ENCODE measurements around the gene ARPP21.

Gene ARPP21

DNA sequence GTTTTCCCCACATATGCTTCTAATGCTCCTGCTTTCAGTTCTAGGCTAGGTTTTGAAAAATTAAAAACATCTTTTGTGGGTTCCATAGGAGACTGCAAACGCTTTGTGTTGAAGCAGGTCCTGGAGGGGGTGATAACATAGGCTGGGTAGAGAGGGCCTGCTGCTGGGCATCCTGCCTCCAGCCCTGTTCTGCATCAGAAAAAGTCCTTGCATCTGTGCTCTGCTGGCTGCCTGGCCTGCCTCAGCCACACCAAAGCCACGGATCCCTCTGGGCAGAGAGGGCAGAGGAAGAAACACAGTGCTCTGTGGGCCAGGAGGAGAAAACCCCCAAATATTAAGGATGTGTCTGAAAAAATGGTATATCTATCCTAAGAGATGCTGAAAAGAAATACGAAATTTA, 3.9 kb upstream of the ARPP21 start:
- TF ChIP-seq, protein P1, sequence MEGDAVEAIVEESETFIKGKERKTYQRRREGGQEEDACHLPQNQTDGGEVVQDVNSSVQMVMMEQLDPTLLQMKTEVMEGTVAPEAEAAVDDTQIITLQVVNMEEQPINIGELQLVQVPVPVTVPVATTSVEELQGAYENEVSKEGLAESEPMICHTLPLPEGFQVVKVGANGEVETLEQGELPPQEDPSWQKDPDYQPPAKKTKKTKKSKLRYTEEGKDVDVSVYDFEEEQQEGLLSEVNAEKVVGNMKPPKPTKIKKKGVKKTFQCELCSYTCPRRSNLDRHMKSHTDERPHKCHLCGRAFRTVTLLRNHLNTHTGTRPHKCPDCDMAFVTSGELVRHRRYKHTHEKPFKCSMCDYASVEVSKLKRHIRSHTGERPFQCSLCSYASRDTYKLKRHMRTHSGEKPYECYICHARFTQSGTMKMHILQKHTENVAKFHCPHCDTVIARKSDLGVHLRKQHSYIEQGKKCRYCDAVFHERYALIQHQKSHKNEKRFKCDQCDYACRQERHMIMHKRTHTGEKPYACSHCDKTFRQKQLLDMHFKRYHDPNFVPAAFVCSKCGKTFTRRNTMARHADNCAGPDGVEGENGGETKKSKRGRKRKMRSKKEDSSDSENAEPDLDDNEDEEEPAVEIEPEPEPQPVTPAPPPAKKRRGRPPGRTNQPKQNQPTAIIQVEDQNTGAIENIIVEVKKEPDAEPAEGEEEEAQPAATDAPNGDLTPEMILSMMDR (conservative IDR thresholded peaks at IDR 0.05; ENCODE audit: low read depth, low read length), result no peak
- H3K4me3 ChIP-seq (ENCODE audit: low read length), result no peak overlapping the region
- DNase-seq (ENCODE audit: low read depth), result no peak

DNA sequence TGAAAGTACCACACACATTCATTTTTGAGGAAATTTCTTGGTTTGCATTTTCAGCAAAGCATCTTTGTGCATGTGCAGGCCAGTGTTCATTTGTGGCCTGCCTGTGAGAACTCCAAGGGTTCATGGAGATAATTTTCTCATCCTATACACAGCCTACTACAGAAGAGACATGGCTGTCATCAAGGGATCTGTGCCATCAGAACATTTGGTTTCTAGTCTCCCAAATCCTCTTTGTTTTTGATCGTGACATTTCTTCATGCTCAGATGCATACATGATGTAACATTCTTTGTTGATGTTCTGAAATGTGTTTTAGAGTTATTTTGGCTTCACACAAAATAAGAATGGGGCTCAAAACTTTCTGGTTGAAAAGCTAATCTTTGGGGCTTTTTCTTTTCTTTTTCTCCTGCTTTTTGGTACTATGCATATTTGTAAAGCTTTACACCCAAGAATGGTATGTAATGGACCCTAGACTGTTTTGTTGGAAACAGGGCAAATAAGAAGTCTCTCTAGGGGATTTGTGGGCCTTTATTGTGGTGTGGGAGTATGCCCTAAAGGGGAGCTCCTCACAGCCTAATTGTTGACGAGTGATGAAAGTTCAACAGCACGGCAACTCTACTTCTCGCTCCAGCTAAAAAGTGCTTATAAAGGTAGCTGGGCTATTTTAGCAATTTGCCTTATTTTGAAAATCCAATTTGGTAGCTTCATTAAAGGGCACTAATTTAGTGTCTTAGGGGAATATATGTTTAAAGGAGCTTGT, 3.2 kb upstream of the ARPP21 start:
- no peak overlapping the region for H3K4me3 ChIP-seq (ENCODE audit: low read length)
- TF ChIP-seq, protein P1 (conservative IDR thresholded peaks at IDR 0.05; ENCODE audit: low read depth, low read length), result no peak
- no peak for DNase-seq (ENCODE audit: low read depth)

DNA sequence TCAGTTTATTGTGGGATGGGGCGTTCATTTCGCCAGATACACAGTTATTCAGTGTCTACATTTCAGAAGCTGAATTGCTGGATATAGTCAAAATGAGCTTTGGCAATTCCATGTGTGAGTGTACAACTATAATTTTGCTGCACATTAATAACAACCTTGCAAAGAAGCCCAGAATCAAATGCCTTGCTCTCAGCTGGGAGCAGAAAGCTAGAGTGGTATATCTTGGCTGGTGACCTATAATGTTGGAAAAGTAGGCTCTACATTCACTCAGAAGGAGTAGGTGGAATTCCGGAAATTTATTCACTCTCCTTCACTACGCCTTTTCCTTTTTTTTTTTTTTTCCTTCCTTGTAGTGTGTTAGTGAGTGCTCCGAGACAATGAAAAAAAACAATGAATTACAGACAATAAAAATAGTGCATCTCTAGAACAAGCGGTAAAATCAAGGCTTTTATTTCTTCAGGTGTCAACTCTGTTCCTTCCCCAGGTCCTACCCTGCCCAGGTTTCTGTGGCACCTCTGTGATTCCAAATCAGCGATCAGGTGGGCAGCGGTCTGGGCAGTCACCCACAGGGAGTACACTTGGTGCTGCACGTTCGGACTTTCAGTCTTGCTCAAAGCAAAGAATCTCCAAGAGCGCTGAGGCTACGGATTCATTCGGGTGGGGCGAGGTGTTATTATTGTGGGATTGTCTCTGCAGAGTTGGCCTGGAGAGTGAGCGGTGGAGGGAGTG, 910 bp upstream of the ARPP21 start:
- no peak overlapping the region for H3K4me3 ChIP-seq (ENCODE audit: low read length)

DNA sequence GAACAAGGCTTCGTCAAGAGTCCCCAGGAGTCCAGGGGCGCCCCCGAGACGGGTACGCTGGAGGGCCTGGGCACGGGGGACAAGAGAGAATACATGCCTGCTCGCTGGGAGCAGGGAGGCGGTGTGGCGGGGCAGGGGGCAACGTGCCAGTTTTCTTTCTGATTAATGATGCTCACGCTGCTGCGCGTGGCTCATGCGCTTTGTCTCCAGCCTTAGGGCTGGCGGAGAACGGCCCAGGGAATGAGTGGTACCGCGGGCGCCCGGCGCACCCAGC, 408 bp upstream of the ARPP21 start:
- no peak for DNase-seq (ENCODE audit: low read depth)
- TF ChIP-seq, protein P1 (conservative IDR thresholded peaks at IDR 0.05; ENCODE audit: low read depth, low read length), result no peak
- peak overlapping the region; percentile 31 for H3K4me3 ChIP-seq (ENCODE audit: low read length)

More for the DNA sequence above, 910 bp upstream of the ARPP21 start:
- TF ChIP-seq, protein P1 (conservative IDR thresholded peaks at IDR 0.05; ENCODE audit: low read depth, low read length), result no peak
- no peak for DNase-seq (ENCODE audit: low read depth)

DNA sequence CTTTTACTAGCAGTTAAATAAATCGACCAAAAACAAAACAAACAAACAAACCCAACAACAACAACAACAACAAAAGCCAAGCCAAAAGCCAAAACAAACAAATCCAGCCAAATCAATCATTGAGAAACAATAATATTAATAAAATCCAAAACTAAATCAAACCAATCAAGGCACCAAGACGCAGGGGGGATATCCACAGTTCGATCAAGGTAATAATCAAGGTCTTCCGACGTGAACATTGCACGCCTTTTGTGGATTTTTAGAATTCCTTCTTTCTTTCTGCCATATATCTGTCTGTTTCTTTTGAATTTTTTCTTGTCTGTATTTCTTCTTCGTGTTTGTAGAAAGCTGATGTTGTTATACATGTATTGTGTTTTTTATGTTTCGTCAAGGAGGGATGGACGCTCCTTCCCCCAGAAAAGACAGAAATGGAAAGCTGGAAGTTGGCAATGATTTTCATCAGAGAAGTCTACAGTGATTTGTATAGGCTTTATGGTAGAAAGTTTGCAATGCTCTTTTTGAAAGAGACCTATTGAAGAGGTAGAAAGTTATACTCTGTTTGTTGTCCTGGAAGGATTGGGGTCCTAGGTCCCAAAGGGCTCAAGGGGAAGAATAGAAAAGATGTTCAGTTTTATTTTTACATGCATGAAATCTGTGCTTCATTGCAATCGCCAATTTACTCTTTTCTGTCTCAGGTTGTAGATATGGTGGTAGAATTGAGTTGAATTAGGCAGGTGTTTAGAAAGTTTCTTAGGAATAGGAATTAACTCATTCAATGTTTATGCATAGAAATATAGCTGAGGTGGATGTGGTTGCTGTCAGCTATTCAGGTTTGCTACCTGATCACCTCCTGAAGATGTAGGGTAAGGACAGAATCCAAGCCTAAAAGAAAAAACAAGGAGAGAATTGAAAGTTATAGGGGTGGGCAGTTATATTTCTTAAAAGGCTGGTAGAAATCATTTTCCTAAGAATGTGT, 1.2 kb downstream of the ARPP21 start:
- DNase-seq (ENCODE audit: low read depth), result no peak
- TF ChIP-seq, protein P1 (conservative IDR thresholded peaks at IDR 0.05; ENCODE audit: low read depth, low read length), result no peak
- peak overlapping the region; percentile 74 for H3K4me3 ChIP-seq (ENCODE audit: low read length)

DNA sequence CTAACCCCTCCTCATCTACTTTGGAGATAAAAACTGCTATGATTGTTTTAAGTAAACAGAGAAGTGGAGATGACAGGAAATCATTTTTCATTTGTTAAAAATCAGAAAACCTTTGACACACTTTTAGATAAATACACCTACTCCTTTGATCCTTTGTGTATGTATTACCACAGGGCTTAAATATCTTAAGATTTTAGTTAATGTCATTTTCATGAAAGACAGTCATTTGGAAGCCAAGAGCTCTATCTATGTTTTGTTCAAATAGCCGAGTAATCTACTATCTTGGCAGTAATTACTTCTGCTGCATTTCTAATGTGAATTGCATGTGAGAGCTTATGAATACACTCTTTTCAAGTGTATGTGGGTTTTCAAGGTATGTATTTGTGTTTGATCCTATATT, 2.0 kb downstream of the ARPP21 start:
- no peak overlapping the region for H3K4me3 ChIP-seq (ENCODE audit: low read length)
- no peak for DNase-seq (ENCODE audit: low read depth)
- TF ChIP-seq, protein P1 (conservative IDR thresholded peaks at IDR 0.05; ENCODE audit: low read depth, low read length), result no peak

All from retinal pigment epithelial cell (primary cell).